ENCODE data around the gene HCST. TPM values are rescaled to one million over a fixed set of nuclear protein-coding genes. Genes with fewer than 3 reads are reported as not detected.

HCST gene
- total and polyA plus RNA-seq, 2 of the 13 experiments (the other 11 are each of a cell fraction or from before 2014, with no cell fraction given) = 0.24 to 1.2 TPM

DNA sequence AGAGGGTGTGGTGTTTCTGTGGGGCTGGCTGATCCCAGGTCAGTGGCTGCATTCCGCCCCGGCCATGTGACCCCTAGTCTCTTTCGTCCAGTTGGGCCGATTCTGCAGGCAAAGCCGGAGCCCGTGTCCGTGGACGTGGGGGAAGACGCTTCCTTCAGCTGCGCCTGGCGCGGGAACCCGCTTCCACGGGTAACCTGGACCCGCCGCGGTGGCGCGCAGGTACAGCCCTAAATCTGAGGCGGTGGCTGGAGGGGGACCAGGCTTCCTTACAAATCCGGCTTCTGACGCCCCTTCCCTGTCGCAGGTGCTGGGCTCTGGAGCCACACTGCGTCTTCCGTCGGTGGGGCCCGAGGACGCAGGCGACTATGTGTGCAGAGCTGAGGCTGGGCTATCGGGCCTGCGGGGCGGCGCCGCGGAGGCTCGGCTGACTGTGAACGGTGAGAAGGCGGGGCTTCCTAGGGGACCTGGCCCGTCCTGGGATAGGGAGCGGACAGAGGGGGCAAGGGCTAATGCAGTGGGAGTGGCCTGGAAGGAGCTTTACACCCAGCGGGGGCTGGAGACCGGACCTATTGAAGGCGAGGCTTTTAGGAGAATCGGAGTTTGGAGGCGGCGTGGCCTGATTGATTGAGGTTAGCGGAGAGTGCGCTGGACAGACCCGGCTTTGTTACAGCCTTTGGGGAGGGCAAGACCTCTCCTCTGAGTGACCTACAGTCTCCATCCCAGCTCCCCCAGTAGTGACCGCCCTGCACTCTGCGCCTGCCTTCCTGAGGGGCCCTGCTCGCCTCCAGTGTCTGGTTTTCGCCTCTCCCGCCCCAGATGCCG, 41.3 kb upstream of the HCST start (continued):
- TF ChIP-seq, protein P1, sequence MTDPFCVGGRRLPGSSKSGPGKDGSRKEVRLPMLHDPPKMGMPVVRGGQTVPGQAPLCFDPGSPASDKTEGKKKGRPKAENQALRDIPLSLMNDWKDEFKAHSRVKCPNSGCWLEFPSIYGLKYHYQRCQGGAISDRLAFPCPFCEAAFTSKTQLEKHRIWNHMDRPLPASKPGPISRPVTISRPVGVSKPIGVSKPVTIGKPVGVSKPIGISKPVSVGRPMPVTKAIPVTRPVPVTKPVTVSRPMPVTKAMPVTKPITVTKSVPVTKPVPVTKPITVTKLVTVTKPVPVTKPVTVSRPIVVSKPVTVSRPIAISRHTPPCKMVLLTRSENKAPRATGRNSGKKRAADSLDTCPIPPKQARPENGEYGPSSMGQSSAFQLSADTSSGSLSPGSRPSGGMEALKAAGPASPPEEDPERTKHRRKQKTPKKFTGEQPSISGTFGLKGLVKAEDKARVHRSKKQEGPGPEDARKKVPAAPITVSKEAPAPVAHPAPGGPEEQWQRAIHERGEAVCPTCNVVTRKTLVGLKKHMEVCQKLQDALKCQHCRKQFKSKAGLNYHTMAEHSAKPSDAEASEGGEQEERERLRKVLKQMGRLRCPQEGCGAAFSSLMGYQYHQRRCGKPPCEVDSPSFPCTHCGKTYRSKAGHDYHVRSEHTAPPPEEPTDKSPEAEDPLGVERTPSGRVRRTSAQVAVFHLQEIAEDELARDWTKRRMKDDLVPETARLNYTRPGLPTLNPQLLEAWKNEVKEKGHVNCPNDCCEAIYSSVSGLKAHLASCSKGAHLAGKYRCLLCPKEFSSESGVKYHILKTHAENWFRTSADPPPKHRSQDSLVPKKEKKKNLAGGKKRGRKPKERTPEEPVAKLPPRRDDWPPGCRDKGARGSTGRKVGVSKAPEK (CRISPR knock-in tag; IDR thresholded peaks at IDR 0.05; ENCODE audit: borderline replicate concordance) = no peak
- TF ChIP-seq ZNF768 (CRISPR knock-in tag; IDR thresholded peaks at IDR 0.05) (peak; percentile 30; the same call in 1 of the 2 replicates), RBFOX2 (IDR thresholded peaks at IDR 0.05; ENCODE audit: low read depth, low read length) (peak; percentile 62; the same call in 1 of the 2 replicates), PHF5A (CRISPR knock-in tag; IDR thresholded peaks at IDR 0.05; ENCODE audit: low read depth, unreplicated experiment) (no peak), IKZF4 (CRISPR knock-in tag; IDR thresholded peaks at IDR 0.05; ENCODE audit: borderline replicate concordance, low read depth, not compliant biosample characterization) (no peak), SATB2 (CRISPR knock-in tag; IDR thresholded peaks at IDR 0.05) (no peak)

DNA sequence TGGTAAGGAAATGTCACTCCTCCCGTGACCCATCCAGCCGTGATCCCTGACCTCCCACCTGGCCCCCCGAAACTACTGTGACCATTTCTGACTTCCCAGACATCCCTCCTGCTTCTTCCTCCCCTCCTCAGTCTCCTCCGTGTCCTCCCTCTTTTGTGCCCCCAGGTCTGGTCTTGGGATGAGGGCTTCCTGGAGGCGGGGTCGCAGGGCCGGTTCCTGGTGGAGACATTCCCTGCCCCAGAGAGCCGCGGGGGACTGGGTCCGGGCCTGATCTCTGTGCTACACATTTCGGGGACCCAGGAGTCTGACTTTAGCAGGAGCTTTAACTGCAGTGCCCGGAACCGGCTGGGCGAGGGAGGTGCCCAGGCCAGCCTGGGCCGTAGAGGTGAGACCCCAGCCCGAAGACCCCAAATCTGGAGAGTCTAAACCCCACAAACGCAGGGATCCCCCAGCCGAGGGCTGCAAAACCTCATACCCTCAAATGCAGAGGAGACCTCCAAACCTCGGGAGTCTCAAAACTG, 40.6 kb upstream of the HCST start:
- peak overlapping the region; percentile 18; the same call in 1 of the 2 replicates for H3K9ac ChIP-seq (ENCODE audit: insufficient read depth, low read depth, low read length)
- POLR2A ChIA-PET = interaction anchor here (0.7 to 1.1 kb wide), 4 partner anchors 16 to 114 kb away, joined by 3 to 4 read pairs (median 3); partner anchors contain the start of genes LIN37 and PRODH2

More for the DNA sequence above, 40.6 kb upstream of the HCST start:
- H3K36me3 ChIP-seq (replicated peaks in 1 of 2; ENCODE audit: control insufficient read depth in 1 of 2, insufficient read depth in 2 of 2, low read length in 2 of 2) = no peaks in the 10 kb centered on the region
- H3K27me3 ChIP-seq (ENCODE audit: control insufficient read depth in 1 of 2, insufficient read depth in 2 of 2, low read length in 2 of 2) = peaks cover 5 to 32% of the 10 kb centered on the region in 2 experiments
- H4K20me1 ChIP-seq (ENCODE audit: insufficient read depth, low read length) = no peaks in the 10 kb centered on the region
- CTCF ChIA-PET (ENCODE audit: low intra/inter-chr PET ratio, low total read pairs) = no interaction called here
- FAIRE-seq (no peak), DNase-seq (ENCODE audit: low spot score) (no peak), ATAC-seq (no peak)
- intact Hi-C loops (cut with micrococcal nuclease; ENCODE audit: unreplicated experiment) = loop anchor here (5.0 kb wide), 1 partner anchor 49 kb away; the partner anchor contains the start of gene PRODH2
- in situ Hi-C loops (cut with HindIII; ENCODE audit: extremely low pct_ligation_motif_present, low pct_unique_long_range_greater_than_20kb) = no loop called here
- no peaks in the 10 kb centered on the region for H3K9me3 ChIP-seq (ENCODE audit: low read length)
- peaks cover 33% of the 10 kb centered on the region for H3K4me1 ChIP-seq (ENCODE audit: insufficient read depth, low read length)
- TF ChIP-seq, protein P2, sequence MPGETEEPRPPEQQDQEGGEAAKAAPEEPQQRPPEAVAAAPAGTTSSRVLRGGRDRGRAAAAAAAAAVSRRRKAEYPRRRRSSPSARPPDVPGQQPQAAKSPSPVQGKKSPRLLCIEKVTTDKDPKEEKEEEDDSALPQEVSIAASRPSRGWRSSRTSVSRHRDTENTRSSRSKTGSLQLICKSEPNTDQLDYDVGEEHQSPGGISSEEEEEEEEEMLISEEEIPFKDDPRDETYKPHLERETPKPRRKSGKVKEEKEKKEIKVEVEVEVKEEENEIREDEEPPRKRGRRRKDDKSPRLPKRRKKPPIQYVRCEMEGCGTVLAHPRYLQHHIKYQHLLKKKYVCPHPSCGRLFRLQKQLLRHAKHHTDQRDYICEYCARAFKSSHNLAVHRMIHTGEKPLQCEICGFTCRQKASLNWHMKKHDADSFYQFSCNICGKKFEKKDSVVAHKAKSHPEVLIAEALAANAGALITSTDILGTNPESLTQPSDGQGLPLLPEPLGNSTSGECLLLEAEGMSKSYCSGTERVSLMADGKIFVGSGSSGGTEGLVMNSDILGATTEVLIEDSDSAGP (CRISPR knock-in tag; IDR thresholded peaks at IDR 0.05; ENCODE audit: borderline replicate concordance) = peak; percentile 5; the same call in 1 of the 2 replicates
- TF ChIP-seq BRD4 (CRISPR knock-in tag; IDR thresholded peaks at IDR 0.05) (no peak), ZNF101 (CRISPR knock-in tag; IDR thresholded peaks at IDR 0.05; ENCODE audit: borderline replicate concordance, low read depth) (no peak), NFE2 (CRISPR knock-in tag; IDR thresholded peaks at IDR 0.05) (no peak)
- 1% methylated on average over 12 of the region's 19 CpGs for WGBS (ENCODE audit: low lambda C conversion rate)
- H3K4me3 ChIP-seq (replicated peaks in 1 of 3; ENCODE audit: insufficient read depth in 1 of 3, low read depth in 2 of 3, low read length in 3 of 3) = peak overlapping the region; percentile 30 to 70 (median 50)
- no peak overlapping the region for H2AFZ ChIP-seq (ENCODE audit: low read length)
- H3K27ac ChIP-seq (ENCODE audit: extremely low read length, insufficient read depth, low read length) = no peak overlapping the region
- H3K4me2 ChIP-seq (ENCODE audit: low read depth, low read length) = peak overlapping the region; percentile 92
- no peaks in the 10 kb centered on the region for H3K79me2 ChIP-seq (ENCODE audit: insufficient read depth, low read length)
- TSS peak; percentile 81 for BruUV-seq (replicated peaks)
